ENCODE measurements around the gene SUN2.

GRCh38 chr22:38705235-38706100, 50.3 kb downstream of the SUN2 start, which contains the start of gene GTPBP1:
- TF ChIP-seq REST (IDR thresholded peaks at IDR 0.05; ENCODE audit: low read depth), result no peak
- peak; percentile 87 for TF ChIP-seq CREB1 (IDR thresholded peaks at IDR 0.05; ENCODE audit: low read depth)
- TF ChIP-seq CEBPB (IDR thresholded peaks at IDR 0.05), result peak; percentile 57
- peak; percentile 90 for TF ChIP-seq TAF1 (IDR thresholded peaks at IDR 0.05; ENCODE audit: low read depth)
